Measurements from ENCODE around the gene SORBS1. TPM values are rescaled to one million over a fixed set of nuclear protein-coding genes. Genes with fewer than 3 reads are reported as not detected.

The SORBS1 gene
- total and polyA plus RNA-seq, 9 of the 15 experiments (the other 6 are each of a cell fraction or from before 2014, with no cell fraction given) = 2.0 to 13.3 (median 6.5) TPM

- TF ChIP-seq GTF2B (IDR thresholded peaks at IDR 0.05; ENCODE audit: extremely low read depth, insufficient read length) (no peak), FOS (IDR thresholded peaks at IDR 0.05; ENCODE audit: extremely low read depth, insufficient read length) (no peak), NFXL1 (CRISPR knock-in tag; IDR thresholded peaks at IDR 0.05) (no peak), SMARCA4 (IDR thresholded peaks at IDR 0.05) (no peak), POLR3G (IDR thresholded peaks at IDR 0.05; ENCODE audit: extremely low read depth, insufficient read length, insufficient replicate concordance) (no peak), LARP7 (IDR thresholded peaks at IDR 0.05) (no peak), ARID3B (CRISPR knock-in tag; IDR thresholded peaks at IDR 0.05; ENCODE audit: borderline replicate concordance) (no peak), MYBL2 (IDR thresholded peaks at IDR 0.05; ENCODE audit: low read depth) (no peak), MYBL2 (CRISPR knock-in tag; IDR thresholded peaks at IDR 0.05; ENCODE audit: borderline replicate concordance) (no peak), ZNF444 (CRISPR knock-in tag; IDR thresholded peaks at IDR 0.05) (no peak), CCAR2 (IDR thresholded peaks at IDR 0.05; ENCODE audit: low read depth, low read length) (no peak), ARID2 (IDR thresholded peaks at IDR 0.05) (peak; percentile 98), USF2 (CRISPR knock-in tag; IDR thresholded peaks at IDR 0.05) (no peak), CTBP1 (IDR thresholded peaks at IDR 0.05; ENCODE audit: borderline replicate concordance) (peak; percentile 45; the same call in 1 of the 2 replicates), CHAMP1 (IDR thresholded peaks at IDR 0.05) (no peak), ZNF280B (CRISPR knock-in tag; IDR thresholded peaks at IDR 0.05) (no peak), ZNF445 (CRISPR knock-in tag; IDR thresholded peaks at IDR 0.05; ENCODE audit: low read depth) (no peak), ZNF707 (CRISPR knock-in tag; conservative IDR thresholded peaks at IDR 0.05) (no peak), ZNF143 (CRISPR knock-in tag; IDR thresholded peaks at IDR 0.05) (no peak), SNAPC5 (CRISPR knock-in tag; IDR thresholded peaks at IDR 0.05) (no peak), JUNB (CRISPR knock-in tag; conservative IDR thresholded peaks at IDR 0.05) (no peak), ETV5 (CRISPR knock-in tag; IDR thresholded peaks at IDR 0.05; ENCODE audit: low read depth) (no peak), MTA1 (IDR thresholded peaks at IDR 0.05; ENCODE audit: borderline replicate concordance) (no peak), CC2D1A (IDR thresholded peaks at IDR 0.05) (peak; percentile 90)
Measured at GRCh38 chr10:95601116-95601719, 40.0 kb upstream of the SORBS1 start (continued).
